Measurements from ENCODE around the gene SNAPC5.

Gene SNAPC5

GRCh38 chr15:66497502-66498455, at the start of gene SNAPC5:
Gene SNAPC5, minus strand, starts transcription at chr15:66497762. Its CDS starts 31 bp downstream, at chr15:66497731.
- TF ChIP-seq GATA3 (IDR thresholded peaks at IDR 0.05; ENCODE audit: low read depth, low read length) (no peak), GATA2 (IDR thresholded peaks at IDR 0.05; ENCODE audit: low read depth, low read length) (no peak)

- TF ChIP-seq GATA2 (IDR thresholded peaks at IDR 0.05; ENCODE audit: low read depth, low read length) (no peak), GATA3 (IDR thresholded peaks at IDR 0.05; ENCODE audit: low read depth, low read length) (no peak)
These were observed 47.7 kb upstream of the SNAPC5 start for GRCh38 chr15:66545255-66545654.

- TF ChIP-seq GATA3 (IDR thresholded peaks at IDR 0.05; ENCODE audit: low read depth, low read length) (no peak), GATA2 (IDR thresholded peaks at IDR 0.05; ENCODE audit: low read depth, low read length) (no peak)
These were observed 45.3 kb upstream of the SNAPC5 start for GRCh38 chr15:66542896-66543295.

- TF ChIP-seq GATA3 (IDR thresholded peaks at IDR 0.05; ENCODE audit: low read depth, low read length): no peak
- no peak for TF ChIP-seq GATA2 (IDR thresholded peaks at IDR 0.05; ENCODE audit: low read depth, low read length)
These were observed 37.5 kb upstream of the SNAPC5 start for GRCh38 chr15:66535056-66535455.

- TF ChIP-seq GATA3 (IDR thresholded peaks at IDR 0.05; ENCODE audit: low read depth, low read length) (no peak), GATA2 (IDR thresholded peaks at IDR 0.05; ENCODE audit: low read depth, low read length) (no peak)
These were observed 27.3 kb upstream of the SNAPC5 start for GRCh38 chr15:66524838-66525237.

- TF ChIP-seq GATA3 (IDR thresholded peaks at IDR 0.05; ENCODE audit: low read depth, low read length) (no peak), GATA2 (IDR thresholded peaks at IDR 0.05; ENCODE audit: low read depth, low read length) (no peak)
These were observed 26.4 kb upstream of the SNAPC5 start for GRCh38 chr15:66523926-66524325.

GRCh38 chr15:66515901-66516322, 18.4 kb upstream of the SNAPC5 start:
- TF ChIP-seq GATA2 (IDR thresholded peaks at IDR 0.05; ENCODE audit: low read depth, low read length) (no peak), GATA3 (IDR thresholded peaks at IDR 0.05; ENCODE audit: low read depth, low read length) (no peak)

- TF ChIP-seq GATA2 (IDR thresholded peaks at IDR 0.05; ENCODE audit: low read depth, low read length): no peak
- TF ChIP-seq GATA3 (IDR thresholded peaks at IDR 0.05; ENCODE audit: low read depth, low read length): no peak
These were observed 17.0 kb upstream of the SNAPC5 start for GRCh38 chr15:66514586-66514985.

- no peak for TF ChIP-seq GATA3 (IDR thresholded peaks at IDR 0.05; ENCODE audit: low read depth, low read length)
- TF ChIP-seq GATA2 (IDR thresholded peaks at IDR 0.05; ENCODE audit: low read depth, low read length): no peak
These were observed 10.8 kb upstream of the SNAPC5 start for GRCh38 chr15:66508293-66508883.

GRCh38 chr15:66505818-66506217, 8.3 kb upstream of the SNAPC5 start:
- TF ChIP-seq GATA2 (IDR thresholded peaks at IDR 0.05; ENCODE audit: low read depth, low read length) (no peak), GATA3 (IDR thresholded peaks at IDR 0.05; ENCODE audit: low read depth, low read length) (no peak)

- no peak for TF ChIP-seq GATA3 (IDR thresholded peaks at IDR 0.05; ENCODE audit: low read depth, low read length)
- no peak for TF ChIP-seq GATA2 (IDR thresholded peaks at IDR 0.05; ENCODE audit: low read depth, low read length)
These were observed 7.9 kb upstream of the SNAPC5 start for GRCh38 chr15:66505430-66505811.

GRCh38 chr15:66504563-66505429, 7.2 kb upstream of the SNAPC5 start, which contains the start of the genes RPL4 and ZWILCH:
Gene RPL4, minus strand, starts transcription at chr15:66504855. Its CDS starts 65 bp downstream, at chr15:66504790.
Gene ZWILCH, plus strand, starts transcription at chr15:66505326. Its CDS starts 13 bp downstream, at chr15:66505339.
- TF ChIP-seq GATA3 (IDR thresholded peaks at IDR 0.05; ENCODE audit: low read depth, low read length) (no peak), GATA2 (IDR thresholded peaks at IDR 0.05; ENCODE audit: low read depth, low read length) (no peak)

- no peak for TF ChIP-seq GATA2 (IDR thresholded peaks at IDR 0.05; ENCODE audit: low read depth, low read length)
- TF ChIP-seq GATA3 (IDR thresholded peaks at IDR 0.05; ENCODE audit: low read depth, low read length): no peak
These were observed 6.4 kb upstream of the SNAPC5 start for GRCh38 chr15:66503780-66504562.
